PC-9 (cell line): ENCODE measurements around the gene TMEM94.

Source experiments
- CTCF ChIP-seq: fragments of 200-600 bp; sonication (generic); conservative IDR thresholded peaks from 2 replicates; pipeline ENCODE4 v1.6.1; 2017; ENCODE audit warnings: mixed run types, antibody characterized with exemption, mild to moderate bottlenecking, moderate library complexity
- EZH2 ChIP-seq: fragments of 200-600 bp; sonication (generic); IDR thresholded peaks from 2 replicates; pipeline ENCODE4 v1.8.0; 2017; ENCODE audit warnings: antibody characterized with exemption, low read depth

- TF ChIP-seq EZH2: no peak
- TF ChIP-seq CTCF: no peak
These were observed 27.6 kb upstream of the TMEM94 start for GRCh38 chr17:75428543-75429469.
